ENCODE measurements around the gene ARID1B. TPM values are rescaled to one million over a fixed set of nuclear protein-coding genes. Genes with fewer than 3 reads are reported as not detected.
"Not testable (repeated sequence)": the region's sequence is repeated elsewhere in the genome, so short reads cannot be mapped to it uniquely, and the experiment has no call there.

Gene ARID1B
- total and polyA plus RNA-seq, 2 experiments from 2014 or later, result 32.9 to 67.0 TPM

DNA sequence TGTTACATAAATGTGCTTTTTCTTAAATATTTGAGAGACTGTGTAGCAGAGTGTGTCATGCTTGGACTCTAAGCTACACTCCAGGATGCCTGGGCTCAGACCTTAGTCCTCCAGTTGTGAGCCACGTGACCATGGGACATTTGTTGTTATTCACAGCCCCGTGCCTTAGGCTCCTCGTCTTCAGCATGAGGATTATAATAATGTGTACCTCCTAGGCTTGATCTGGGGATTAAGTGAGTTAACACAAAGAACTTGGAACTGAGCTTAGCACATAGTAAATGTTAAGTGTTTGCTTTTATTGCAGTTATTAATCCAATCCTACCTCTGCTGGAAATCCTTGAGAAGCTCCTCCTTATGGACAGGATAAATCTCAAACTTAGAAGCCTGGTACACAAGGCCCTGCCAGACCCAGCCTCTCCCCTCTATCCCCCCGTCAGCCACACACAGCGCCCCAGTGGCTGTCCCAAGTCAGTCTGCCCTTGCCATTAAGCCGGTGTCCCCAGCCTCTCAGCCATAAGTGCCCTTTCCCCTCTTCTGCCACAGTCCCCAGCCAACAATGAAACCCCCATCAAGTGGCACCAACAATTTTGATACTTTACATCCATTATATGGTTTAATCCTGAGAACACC lies 368.6 kb downstream of the ARID1B start:
- Histone ChIP-seq H3K27me3 (no peaks in the 10 kb centered on the region), H3K27ac (no peak overlapping the region), H4K20me1 (ENCODE audit: insufficient read depth, poor library complexity, severe bottlenecking) (peaks cover 4% of the 10 kb centered on the region), H3K4me2 (no peak overlapping the region), H3K36me3 (replicated peaks; ENCODE audit: insufficient read depth, low read depth) (no peaks in the 10 kb centered on the region), H3K4me1 (ENCODE audit: insufficient read depth) (peaks cover 9% of the 10 kb centered on the region), H3K79me2 (peaks cover 4% of the 10 kb centered on the region), H2AFZ (no peak overlapping the region), H3K4me3 (no peak overlapping the region), H3K9me3 (ENCODE audit: low read depth) (no peaks in the 10 kb centered on the region), H3K9me2 (replicated peaks; ENCODE audit: insufficient read depth) (no peaks in the 10 kb centered on the region)
- peak; percentile 52 for DNase-seq (ENCODE audit: low spot score)
- TF ChIP-seq, protein P1, sequence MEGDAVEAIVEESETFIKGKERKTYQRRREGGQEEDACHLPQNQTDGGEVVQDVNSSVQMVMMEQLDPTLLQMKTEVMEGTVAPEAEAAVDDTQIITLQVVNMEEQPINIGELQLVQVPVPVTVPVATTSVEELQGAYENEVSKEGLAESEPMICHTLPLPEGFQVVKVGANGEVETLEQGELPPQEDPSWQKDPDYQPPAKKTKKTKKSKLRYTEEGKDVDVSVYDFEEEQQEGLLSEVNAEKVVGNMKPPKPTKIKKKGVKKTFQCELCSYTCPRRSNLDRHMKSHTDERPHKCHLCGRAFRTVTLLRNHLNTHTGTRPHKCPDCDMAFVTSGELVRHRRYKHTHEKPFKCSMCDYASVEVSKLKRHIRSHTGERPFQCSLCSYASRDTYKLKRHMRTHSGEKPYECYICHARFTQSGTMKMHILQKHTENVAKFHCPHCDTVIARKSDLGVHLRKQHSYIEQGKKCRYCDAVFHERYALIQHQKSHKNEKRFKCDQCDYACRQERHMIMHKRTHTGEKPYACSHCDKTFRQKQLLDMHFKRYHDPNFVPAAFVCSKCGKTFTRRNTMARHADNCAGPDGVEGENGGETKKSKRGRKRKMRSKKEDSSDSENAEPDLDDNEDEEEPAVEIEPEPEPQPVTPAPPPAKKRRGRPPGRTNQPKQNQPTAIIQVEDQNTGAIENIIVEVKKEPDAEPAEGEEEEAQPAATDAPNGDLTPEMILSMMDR (IDR thresholded peaks at IDR 0.05; ENCODE audit: poor library complexity), result no peak
- TF ChIP-seq EZH2phosphoT487 (IDR thresholded peaks at IDR 0.05; ENCODE audit: low read depth, severe bottlenecking, unreplicated experiment), result peak; percentile 92
- 56% methylated on average over 6 of the region's 6 CpGs for WGBS (ENCODE audit: low lambda C conversion rate, missing lambda C conversion rate)

DNA sequence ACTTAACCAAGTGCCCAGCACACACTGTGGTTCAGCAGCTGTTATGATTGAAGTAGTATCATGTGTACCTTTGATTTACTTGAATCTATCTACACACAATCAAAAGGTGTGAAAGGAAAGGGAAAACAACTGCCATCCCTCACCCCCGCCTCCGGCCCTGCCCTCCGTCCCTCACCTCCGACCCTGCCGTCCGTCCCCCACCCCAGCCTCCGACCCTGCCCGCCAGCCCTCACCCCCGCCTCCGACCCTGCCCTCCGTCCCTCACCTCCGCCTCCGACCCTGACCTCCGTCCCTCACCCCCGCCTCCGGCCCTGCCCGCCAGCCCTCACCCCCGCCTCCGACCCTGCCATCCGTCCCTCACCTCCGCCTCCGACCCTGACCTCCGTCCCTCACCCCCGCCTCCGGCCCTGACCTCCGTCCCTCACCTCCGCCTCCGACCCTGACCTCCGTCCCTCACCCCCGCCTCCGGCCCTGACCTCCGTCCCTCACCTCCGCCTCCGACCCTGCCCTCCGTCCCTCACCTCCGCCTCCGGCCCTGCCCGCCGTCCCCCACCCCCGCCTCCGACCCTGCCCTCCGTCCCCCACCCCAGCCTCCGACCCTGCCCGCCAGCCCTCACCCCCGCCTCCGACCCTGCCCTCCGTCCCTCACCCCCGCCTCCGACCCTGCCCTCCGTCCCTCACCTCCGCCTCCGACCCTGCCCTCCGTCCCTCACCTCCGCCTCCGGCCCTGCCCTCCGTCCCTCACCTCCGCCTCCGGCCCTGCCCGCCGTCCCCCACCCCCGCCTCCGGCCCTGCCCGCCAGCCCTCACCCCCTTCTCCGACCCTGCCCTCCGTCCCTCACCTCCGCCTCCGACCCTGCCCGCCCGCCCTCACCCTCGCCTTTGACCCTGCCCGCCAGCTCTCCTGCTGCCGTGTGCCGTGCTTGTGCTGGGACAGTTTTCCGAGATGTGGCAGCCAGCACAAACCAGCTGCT lies 370.2 kb downstream of the ARID1B start:
- not testable (repeated sequence) for DNase-seq (ENCODE audit: low spot score); H3K27ac ChIP-seq; H3K4me3 ChIP-seq; H3K4me2 ChIP-seq; H3K36me3 ChIP-seq (replicated peaks; ENCODE audit: insufficient read depth, low read depth); H3K9me3 ChIP-seq (ENCODE audit: low read depth); H2AFZ ChIP-seq; H3K79me2 ChIP-seq; H3K27me3 ChIP-seq; H4K20me1 ChIP-seq (ENCODE audit: insufficient read depth, poor library complexity, severe bottlenecking); H3K9me2 ChIP-seq (replicated peaks; ENCODE audit: insufficient read depth)
- 100% methylated on average over 4 of the region's 74 CpGs for WGBS (ENCODE audit: low lambda C conversion rate, missing lambda C conversion rate)
- peaks cover 14% of the 10 kb centered on the region for H3K4me1 ChIP-seq (ENCODE audit: insufficient read depth)

DNA sequence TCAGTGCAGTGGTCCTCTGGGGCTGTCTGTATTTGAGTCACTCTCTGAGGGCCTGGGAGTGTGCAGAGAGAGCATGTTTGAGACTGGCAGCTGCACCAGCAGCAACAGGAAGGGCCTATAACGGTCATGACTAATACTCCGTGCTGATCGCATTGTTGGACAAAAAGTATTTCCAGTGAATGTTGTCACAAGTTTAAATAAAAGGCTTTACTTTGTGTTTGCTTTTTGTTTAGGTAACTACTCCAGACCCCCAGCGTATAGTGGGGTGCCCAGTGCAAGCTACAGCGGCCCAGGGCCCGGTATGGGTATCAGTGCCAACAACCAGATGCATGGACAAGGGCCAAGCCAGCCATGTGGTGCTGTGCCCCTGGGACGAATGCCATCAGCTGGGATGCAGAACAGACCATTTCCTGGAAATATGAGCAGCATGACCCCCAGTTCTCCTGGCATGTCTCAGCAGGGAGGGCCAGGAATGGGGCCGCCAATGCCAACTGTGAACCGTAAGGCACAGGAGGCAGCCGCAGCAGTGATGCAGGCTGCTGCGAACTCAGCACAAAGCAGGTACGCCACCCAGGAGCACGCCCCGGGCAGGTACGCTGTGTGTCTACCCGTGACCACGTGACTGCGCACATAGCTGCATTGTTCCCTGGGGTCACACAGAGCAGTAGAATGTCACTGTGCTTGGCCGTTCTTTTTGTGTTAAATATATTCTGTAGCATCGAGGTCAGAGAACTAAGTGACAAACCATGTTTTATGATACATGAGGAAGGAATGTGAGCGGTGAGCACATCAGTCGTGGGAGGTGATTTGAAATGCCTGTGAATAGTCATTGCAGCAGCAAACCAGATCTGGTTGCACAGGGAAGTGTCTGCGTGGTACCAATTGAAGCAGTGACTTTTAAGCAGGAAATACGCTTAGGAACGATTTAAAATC lies 371.5 kb downstream of the ARID1B start:
- Histone ChIP-seq H3K27ac (no peak overlapping the region), H3K4me1 (ENCODE audit: insufficient read depth) (peaks cover 14% of the 10 kb centered on the region), H3K36me3 (replicated peaks; ENCODE audit: insufficient read depth, low read depth) (no peaks in the 10 kb centered on the region), H3K79me2 (peaks cover 4% of the 10 kb centered on the region), H4K20me1 (ENCODE audit: insufficient read depth, poor library complexity, severe bottlenecking) (no peaks in the 10 kb centered on the region), H3K9me3 (ENCODE audit: low read depth) (no peaks in the 10 kb centered on the region), H3K4me3 (no peak overlapping the region), H2AFZ (no peak overlapping the region), H3K9me2 (replicated peaks; ENCODE audit: insufficient read depth) (no peaks in the 10 kb centered on the region), H3K4me2 (no peak overlapping the region), H3K27me3 (no peaks in the 10 kb centered on the region)
- 92% methylated on average over 25 of the region's 25 CpGs for WGBS (ENCODE audit: low lambda C conversion rate, missing lambda C conversion rate)
- DNase-seq (ENCODE audit: low spot score), result no peak
- no peak for TF ChIP-seq EZH2phosphoT487 (IDR thresholded peaks at IDR 0.05; ENCODE audit: low read depth, severe bottlenecking, unreplicated experiment)
- TF ChIP-seq, protein P1 (IDR thresholded peaks at IDR 0.05; ENCODE audit: poor library complexity), result no peak
- no peak for TF ChIP-seq EZH2 (IDR thresholded peaks at IDR 0.05; ENCODE audit: borderline replicate concordance)
